Measurements from ENCODE around the gene FOXL2NB. TPM values are rescaled to one million over a fixed set of nuclear protein-coding genes. Genes with fewer than 3 reads are reported as not detected.

Gene FOXL2NB
- total RNA-seq, 5 donors from 2014 or later (not counting 1 experiment from before 2014, with no cell fraction given): 0.06 TPM; not detected in 4

DNA sequence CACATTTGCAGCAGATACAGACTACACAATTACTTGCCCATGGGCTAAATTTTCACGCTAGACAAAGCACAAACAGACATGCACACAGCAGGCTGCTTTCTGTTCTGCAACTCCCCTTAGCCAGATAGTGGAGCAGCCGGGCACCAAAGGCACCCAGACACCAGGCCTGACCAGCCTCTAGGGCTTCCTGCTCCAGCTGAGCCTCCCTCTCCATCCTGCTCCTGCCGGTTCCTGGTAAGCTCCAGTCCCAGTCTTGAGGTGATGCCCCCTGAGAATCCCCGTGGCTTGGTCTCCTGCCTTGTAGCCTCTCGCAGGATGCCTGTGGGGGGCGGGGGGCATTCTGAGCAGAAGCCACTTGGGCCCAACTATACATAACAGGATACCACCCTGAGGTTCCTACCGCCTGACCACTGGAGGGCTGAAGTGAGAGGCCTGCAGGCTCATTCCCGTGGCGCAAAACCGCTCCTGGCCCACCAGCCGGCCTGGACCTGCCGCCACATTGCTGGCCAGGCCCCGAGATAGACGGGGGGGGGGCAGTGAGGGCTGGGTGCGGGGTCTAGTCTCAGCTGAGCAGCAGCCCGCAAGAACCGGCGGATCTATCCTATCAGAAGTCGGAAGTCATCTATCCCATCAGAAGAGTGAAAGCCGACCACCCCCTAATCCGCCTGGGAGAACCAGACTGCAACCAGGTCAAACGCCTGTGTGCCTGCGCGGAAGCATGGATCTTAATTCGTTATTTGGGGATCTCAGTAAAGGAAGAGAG, 4.0 kb upstream of the FOXL2NB start:
- peaks cover 32 to 55% (median 41%) of the 10 kb centered on the region in 3 donors for H3K4me1 Mint-ChIP-seq
- H3K4me3 Mint-ChIP-seq: peak overlapping the region in 1 of 3 donors; percentile 98
- H3K27me3 Mint-ChIP-seq: peaks cover 62 to 85% of the 10 kb centered on the region in 2 donors
- no peaks in the 10 kb centered on the region for H3K9me3 Mint-ChIP-seq
- ChIA-PET POLR2A (no interaction called here), CTCF (no interaction called here)
- H3K9me3 ChIP-seq: no peaks in the 10 kb centered on the region
- H3K27ac Mint-ChIP-seq: no peak overlapping the region
- ATAC-seq (replicated peaks in 1 of 4) (no peak), DNase-seq (no peak)
- H3K27me3 ChIP-seq (replicated peaks in 1 of 2; ENCODE audit: control insufficient read depth in 2 of 2, extremely low read depth in 1 of 2, insufficient read depth in 2 of 2, low read length in 1 of 2): peaks cover 10 to 86% of the 10 kb centered on the region in 2 experiments
- H3K4me3 ChIP-seq (ENCODE audit: control insufficient read depth in 1 of 2, extremely low read depth in 1 of 2, low read length in 1 of 2): no peak overlapping the region
- no peaks in the 10 kb centered on the region for H3K36me3 Mint-ChIP-seq
- no peak overlapping the region for H3K27ac ChIP-seq (ENCODE audit: low read length)
- 24% methylated on average over 11 of the region's 25 CpGs for WGBS (ENCODE audit: insufficient coverage)
- no peaks in the 10 kb centered on the region for H3K36me3 ChIP-seq (ENCODE audit: control insufficient read depth in 2 of 2, extremely low read depth in 1 of 2, insufficient read depth in 1 of 2, low read length in 1 of 2)
- H3K4me1 ChIP-seq (ENCODE audit: control insufficient read depth in 1 of 2, extremely low read depth in 1 of 2, insufficient read depth in 2 of 2, low read length in 2 of 2): peaks cover 14 to 57% of the 10 kb centered on the region in 2 experiments

DNA sequence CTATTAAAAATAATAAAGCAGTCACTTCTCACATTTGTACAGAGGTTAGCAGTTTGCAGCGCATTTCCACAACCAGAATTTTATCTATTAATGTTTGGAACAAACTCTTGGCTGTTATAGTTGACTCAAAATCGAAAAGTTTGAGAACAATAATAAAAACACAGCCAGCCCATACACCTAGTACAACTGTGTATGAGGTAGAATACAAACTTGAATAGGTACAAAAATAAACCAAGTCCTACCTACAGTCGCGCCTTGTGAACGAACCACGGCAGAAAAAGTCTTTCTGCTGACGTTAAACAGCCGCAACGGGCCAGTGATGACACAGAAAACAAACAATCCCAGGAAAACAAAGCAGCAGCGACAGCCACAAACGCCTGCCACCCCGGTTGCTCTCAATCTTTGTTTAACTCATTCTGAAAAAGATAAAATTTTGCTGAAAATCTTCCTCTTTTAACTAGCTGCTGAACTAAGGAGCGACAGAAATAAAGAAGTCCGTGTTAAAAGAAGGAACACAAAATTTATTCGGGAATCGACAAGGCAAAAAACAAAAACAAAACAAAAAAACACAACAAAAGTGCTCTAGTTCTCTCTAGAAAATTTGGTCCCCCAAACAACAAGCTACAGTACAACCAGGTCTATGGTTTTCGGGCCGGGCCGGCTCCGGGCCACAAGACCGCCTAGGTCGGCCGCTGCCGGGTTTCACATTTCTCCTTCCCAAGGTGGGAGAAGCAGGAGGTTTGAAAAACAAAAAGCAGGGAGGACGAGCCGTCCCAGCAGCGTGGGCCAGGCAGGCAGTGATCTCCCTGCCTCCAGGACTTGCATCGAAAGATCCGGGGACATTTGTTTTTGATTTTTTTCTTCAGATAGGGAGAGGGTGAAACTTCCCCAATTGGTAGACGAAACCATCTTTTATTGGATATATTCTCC, 3.0 kb upstream of the FOXL2NB start:
- Histone ChIP-seq H3K27me3 (replicated peaks in 1 of 2; ENCODE audit: control insufficient read depth in 2 of 2, extremely low read depth in 1 of 2, insufficient read depth in 2 of 2, low read length in 1 of 2) (peaks cover 19 to 84% of the 10 kb centered on the region in 2 experiments), H3K27ac (ENCODE audit: low read length) (no peak overlapping the region), H3K9me3 (no peaks in the 10 kb centered on the region), H3K4me1 (ENCODE audit: control insufficient read depth in 1 of 2, extremely low read depth in 1 of 2, insufficient read depth in 2 of 2, low read length in 2 of 2) (peaks cover 14 to 49% of the 10 kb centered on the region in 2 experiments), H3K4me3 (ENCODE audit: control insufficient read depth in 1 of 2, extremely low read depth in 1 of 2, low read length in 1 of 2) (peak overlapping the region in 1 of 2 donors; percentile 70), H3K36me3 (ENCODE audit: control insufficient read depth in 2 of 2, extremely low read depth in 1 of 2, insufficient read depth in 1 of 2, low read length in 1 of 2) (no peaks in the 10 kb centered on the region)
- H3K9me3 Mint-ChIP-seq: no peaks in the 10 kb centered on the region
- peak in 1 of 35 experiments; percentile 35 for DNase-seq
- no peak overlapping the region for H3K27ac Mint-ChIP-seq
- ChIA-PET POLR2A (no interaction called here), CTCF (interaction anchor here (0.6 to 0.8 kb wide), 3 partner anchors 8 to 157 kb away, joined by 3 to 5 read pairs (median 4); no protein-coding TSS in a partner anchor)
- H3K4me1 Mint-ChIP-seq: peaks cover 28 to 49% (median 32%) of the 10 kb centered on the region in 3 donors
- H3K4me3 Mint-ChIP-seq: peak overlapping the region; percentile 45 to 98 (median 55)
- peak in 1 of 4 experiments; percentile 31 for ATAC-seq (replicated peaks in 1 of 4)
- H3K36me3 Mint-ChIP-seq: no peaks in the 10 kb centered on the region
- H3K27me3 Mint-ChIP-seq: peaks cover 63 to 85% of the 10 kb centered on the region in 2 donors
- 10% methylated on average over 2 of the region's 30 CpGs for WGBS (ENCODE audit: insufficient coverage)

GRCh38 chr3:138944654-138944928, 2.4 kb upstream of the FOXL2NB start:
- H3K4me3 Mint-ChIP-seq: peak overlapping the region; percentile 45 to 98 (median 55)
- peaks cover 19 to 49% of the 10 kb centered on the region in 2 experiments for H3K4me1 ChIP-seq (ENCODE audit: control insufficient read depth in 1 of 2, extremely low read depth in 1 of 2, insufficient read depth in 2 of 2, low read length in 2 of 2)
- peaks cover 31 to 49% (median 32%) of the 10 kb centered on the region in 3 donors for H3K4me1 Mint-ChIP-seq
- 2% methylated on average over 10 of the region's 12 CpGs for WGBS (ENCODE audit: insufficient coverage)
- H3K36me3 ChIP-seq (ENCODE audit: control insufficient read depth in 2 of 2, extremely low read depth in 1 of 2, insufficient read depth in 1 of 2, low read length in 1 of 2): no peaks in the 10 kb centered on the region
- peak overlapping the region in 1 of 2 donors; percentile 70 for H3K4me3 ChIP-seq (ENCODE audit: control insufficient read depth in 1 of 2, extremely low read depth in 1 of 2, low read length in 1 of 2)
- CTCF ChIA-PET: interaction anchor here (0.6 to 0.8 kb wide), 3 partner anchors 8 to 157 kb away, joined by 3 to 5 read pairs (median 4); no protein-coding TSS in a partner anchor
- no peaks in the 10 kb centered on the region for H3K36me3 Mint-ChIP-seq
- no peaks in the 10 kb centered on the region for H3K9me3 Mint-ChIP-seq
- H3K27me3 ChIP-seq (replicated peaks in 1 of 2; ENCODE audit: control insufficient read depth in 2 of 2, extremely low read depth in 1 of 2, insufficient read depth in 2 of 2, low read length in 1 of 2): peaks cover 20 to 84% of the 10 kb centered on the region in 2 experiments
- H3K27me3 Mint-ChIP-seq: peaks cover 66 to 85% of the 10 kb centered on the region in 2 donors
- H3K9me3 ChIP-seq: no peaks in the 10 kb centered on the region
- H3K27ac Mint-ChIP-seq: no peak overlapping the region
- no peak for DNase-seq
- POLR2A ChIA-PET: no interaction called here
- ATAC-seq (replicated peaks in 1 of 4): no peak
- no peak overlapping the region for H3K27ac ChIP-seq (ENCODE audit: low read length)

DNA sequence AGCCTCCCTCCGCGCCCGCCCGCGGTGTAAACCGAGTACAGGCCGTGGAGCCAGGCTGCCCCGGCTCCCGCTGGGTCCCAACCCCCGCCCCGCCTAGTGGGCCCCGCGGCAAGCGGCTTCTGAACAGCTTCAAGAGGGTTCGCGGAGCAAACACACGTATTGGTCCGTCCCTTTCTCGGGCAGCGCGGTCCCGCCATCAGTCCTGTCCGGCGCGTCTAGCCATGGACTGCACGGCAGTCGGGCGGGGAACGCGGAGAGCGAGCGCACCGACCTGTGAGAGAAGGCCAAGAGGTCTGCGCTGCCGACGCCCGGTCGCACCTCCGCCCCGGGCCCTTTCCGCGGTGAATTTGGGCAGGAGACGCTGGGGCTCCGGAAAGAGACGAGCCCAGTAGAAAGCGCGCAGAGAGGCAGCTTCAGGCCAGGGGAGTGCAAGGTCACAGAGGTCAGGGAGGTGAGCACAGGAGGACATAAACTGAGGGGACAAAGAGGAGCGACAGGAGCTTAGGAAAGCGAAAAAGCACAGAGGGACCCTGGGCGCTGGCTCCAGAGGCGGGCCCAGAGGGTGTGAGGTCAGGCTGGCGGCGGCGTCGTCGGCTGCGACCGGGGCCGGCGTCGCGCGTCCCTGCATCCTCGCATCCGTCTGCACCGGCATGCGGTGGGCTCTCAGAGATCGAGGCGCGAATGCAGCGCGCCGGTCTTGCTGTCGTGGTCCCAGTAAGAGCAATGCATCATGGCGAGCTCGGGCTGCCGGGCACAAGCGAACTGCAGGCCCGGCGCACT, 1.9 kb upstream of the FOXL2NB start:
- H3K27me3 Mint-ChIP-seq: peaks cover 66 to 81% of the 10 kb centered on the region in 2 donors
- peaks cover 22 to 49% of the 10 kb centered on the region in 2 experiments for H3K4me1 ChIP-seq (ENCODE audit: control insufficient read depth in 1 of 2, extremely low read depth in 1 of 2, insufficient read depth in 2 of 2, low read length in 2 of 2)

GRCh38 chr3:138945709-138946662, 1.0 kb upstream of the FOXL2NB start:
- H3K27me3 Mint-ChIP-seq: peaks cover 66 to 82% of the 10 kb centered on the region in 2 donors
- H3K4me1 ChIP-seq (ENCODE audit: control insufficient read depth in 1 of 2, extremely low read depth in 1 of 2, insufficient read depth in 2 of 2, low read length in 2 of 2): peaks cover 22 to 54% of the 10 kb centered on the region in 2 experiments
- no peaks in the 10 kb centered on the region for H3K36me3 ChIP-seq (ENCODE audit: control insufficient read depth in 2 of 2, extremely low read depth in 1 of 2, insufficient read depth in 1 of 2, low read length in 1 of 2)
- ChIA-PET POLR2A (no interaction called here), CTCF (interaction anchor here (0.8 to 1.0 kb wide), 2 partner anchors 10 to 352 kb away, joined by 3 to 4 read pairs; partner anchors contain the start of gene CEP70 (in 1 of the 2))
- 3% methylated on average over 119 of the region's 120 CpGs for WGBS (ENCODE audit: insufficient coverage)
- no peaks in the 10 kb centered on the region for H3K9me3 ChIP-seq
- peaks cover 28 to 83% of the 10 kb centered on the region in 2 experiments for H3K27me3 ChIP-seq (replicated peaks in 1 of 2; ENCODE audit: control insufficient read depth in 2 of 2, extremely low read depth in 1 of 2, insufficient read depth in 2 of 2, low read length in 1 of 2)
- DNase-seq (peak in 1 of 35 experiments; percentile 40), ATAC-seq (replicated peaks in 1 of 4) (peak in 2 of 4 experiments; percentile 8 to 24)
- no peak overlapping the region for H3K27ac ChIP-seq (ENCODE audit: low read length)
- no peaks in the 10 kb centered on the region for H3K9me3 Mint-ChIP-seq
- H3K4me1 Mint-ChIP-seq: peaks cover 35 to 55% (median 42%) of the 10 kb centered on the region in 3 donors
- H3K27ac Mint-ChIP-seq: no peak overlapping the region
- H3K36me3 Mint-ChIP-seq: no peaks in the 10 kb centered on the region
- peak overlapping the region in 1 of 2 donors; percentile 59 for H3K4me3 ChIP-seq (ENCODE audit: control insufficient read depth in 1 of 2, extremely low read depth in 1 of 2, low read length in 1 of 2)
- H3K4me3 Mint-ChIP-seq: peak overlapping the region; percentile 63 to 98 (median 82)

More for the DNA sequence above, 1.9 kb upstream of the FOXL2NB start:
- no peak overlapping the region for H3K27ac ChIP-seq (ENCODE audit: low read length)
- Mint-ChIP-seq H3K4me1 (peaks cover 29 to 48% (median 33%) of the 10 kb centered on the region in 3 donors), H3K27ac (peak overlapping the region in 1 of 2 donors; percentile 16), H3K9me3 (no peaks in the 10 kb centered on the region), H3K4me3 (peak overlapping the region; percentile 78 to 98 (median 82)), H3K36me3 (no peaks in the 10 kb centered on the region)
- H3K4me3 ChIP-seq (ENCODE audit: control insufficient read depth in 1 of 2, extremely low read depth in 1 of 2, low read length in 1 of 2): peak overlapping the region; percentile 37 to 70
- CTCF ChIA-PET: interaction anchor here (0.6 to 1.0 kb wide), 4 partner anchors 9 to 158 kb away, joined by 3 to 5 read pairs (median 4); no protein-coding TSS in a partner anchor
- DNase-seq: peak in 1 of 35 experiments; percentile 35
- peak in 3 of 4 experiments; percentile 6 to 23 (median 21) for ATAC-seq (replicated peaks in 1 of 4)
- H3K36me3 ChIP-seq (ENCODE audit: control insufficient read depth in 2 of 2, extremely low read depth in 1 of 2, insufficient read depth in 1 of 2, low read length in 1 of 2): no peaks in the 10 kb centered on the region
- no peaks in the 10 kb centered on the region for H3K9me3 ChIP-seq
- WGBS (ENCODE audit: insufficient coverage): 4% methylated on average over 67 of the region's 80 CpGs
- POLR2A ChIA-PET: no interaction called here
- peaks cover 20 to 84% of the 10 kb centered on the region in 2 experiments for H3K27me3 ChIP-seq (replicated peaks in 1 of 2; ENCODE audit: control insufficient read depth in 2 of 2, extremely low read depth in 1 of 2, insufficient read depth in 2 of 2, low read length in 1 of 2)
